Cardiac muscle cell (in vitro differentiated cells and primary cell): Measurements from ENCODE around the gene RPL13A. TPM values are rescaled to one million over a fixed set of nuclear protein-coding genes. Genes with fewer than 3 reads are reported as not detected.
A peak's percentile ranks its signal among the peaks of the same experiment; 100 is the strongest.

ENCODE experiments used
- DNase-seq, 2 donors: peaks; one replicate each; pipeline versions ENCODE4 v3.0.0 to v3.0.0-alpha.2; 2010 to 2017; ENCODE audit warnings: low read depth in 1 of 2, low spot score in 1 of 2
- H3K27ac ChIP-seq: fragments of 200-600 bp; sonication (generic); 2 replicates; pipeline ENCODE4 v1.5.1; 2016
- H3K27me3 ChIP-seq: fragments of 200-600 bp; sonication (generic); 2 replicates; pipeline ENCODE4 v1.6.0; 2016; ENCODE audit warnings: control low read depth
- H3K36me3 ChIP-seq: fragments of 200-600 bp; sonication (generic); 2 replicates; pipeline ENCODE4 v1.5.1; 2016; ENCODE audit warnings: control low read depth
- H3K4me1 ChIP-seq: fragments of 200-600 bp; sonication (generic); 2 replicates; pipeline ENCODE4 v1.8.1; 2017; ENCODE audit warnings: low read depth, mild to moderate bottlenecking, mixed run types
- H3K4me3 ChIP-seq: fragments of 200-600 bp; sonication (generic); 2 replicates; pipeline ENCODE4 v1.5.1; 2016; ENCODE audit warnings: mild to moderate bottlenecking
- H3K9me3 ChIP-seq: fragments of 200-600 bp; sonication (generic); 2 replicates; pipeline ENCODE4 v1.5.1; 2017; ENCODE audit warnings: low read depth, mild to moderate bottlenecking, control low read depth
- CTCF ChIP-seq: IDR thresholded peaks from 2 replicates; pipeline ENCODE4 v1.5.1; 2012; ENCODE audit warnings: low read depth, mild to moderate bottlenecking, low read length
- polyA plus RNA-seq: library from polyadenylated mRNA; unstranded; fragments of >200 nt; fragmentation: Nextera tagmentation; extraction: Ambion mirVana; gene quantifications from 2 replicates; pipeline ENCODE4 v1.2.1, GENCODE V29; 2016
- total RNA-seq: library from RNA; depleted of rRNA; stranded (reverse); fragments of >200 nt; gene quantifications from 2 replicates; pipeline ENCODE4 v1.2.3, GENCODE V29; 2016

RPL13A gene
- total and polyA plus RNA-seq, 2 experiments from 2014 or later, result 752 to 2,232 TPM

- TF ChIP-seq CTCF, result no peak
- Histone ChIP-seq H3K27ac (peak overlapping the region; percentile 96), H3K9me3 (no peaks in the 10 kb centered on the region), H3K36me3 (peaks cover 33% of the 10 kb centered on the region), H3K27me3 (no peaks in the 10 kb centered on the region), H3K4me1 (peaks cover 10% of the 10 kb centered on the region), H3K4me3 (peak overlapping the region; percentile 98)
- peak; percentile 63 for DNase-seq
Measured at GRCh38 chr19:49497047-49497788, 9.8 kb downstream of the RPL13A start.

DNA sequence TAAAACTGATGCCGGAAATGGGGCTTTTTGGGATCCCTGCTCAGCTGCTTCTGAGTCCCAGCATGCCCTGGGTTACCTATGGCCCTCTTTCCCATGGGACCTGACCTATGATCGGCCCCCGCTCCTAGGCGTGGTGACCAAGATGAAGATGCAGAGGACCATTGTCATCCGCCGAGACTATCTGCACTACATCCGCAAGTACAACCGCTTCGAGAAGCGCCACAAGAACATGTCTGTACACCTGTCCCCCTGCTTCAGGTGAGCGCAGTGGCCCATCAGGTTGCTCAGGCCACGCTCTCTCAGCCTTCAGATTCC lies 10.3 kb downstream of the RPL13A start:
- DNase-seq, result no peak
- Histone ChIP-seq H3K9me3 (no peaks in the 10 kb centered on the region), H3K36me3 (peaks cover 28% of the 10 kb centered on the region), H3K27ac (peak overlapping the region; percentile 7), H3K27me3 (no peaks in the 10 kb centered on the region), H3K4me3 (no peak overlapping the region), H3K4me1 (peaks cover 10% of the 10 kb centered on the region)
- TF ChIP-seq CTCF, result no peak

GRCh38 chr19:49498475-49498874 lies 11.1 kb downstream of the RPL13A start:
- no peak overlapping the region for H3K4me3 ChIP-seq
- H3K9me3 ChIP-seq, result no peaks in the 10 kb centered on the region
- H3K36me3 ChIP-seq, result peaks cover 24% of the 10 kb centered on the region
- no peaks in the 10 kb centered on the region for H3K27me3 ChIP-seq
- no peak for TF ChIP-seq CTCF
- DNase-seq, result no peak
- H3K4me1 ChIP-seq, result peaks cover 13% of the 10 kb centered on the region
- H3K27ac ChIP-seq, result peak overlapping the region; percentile 7

DNA sequence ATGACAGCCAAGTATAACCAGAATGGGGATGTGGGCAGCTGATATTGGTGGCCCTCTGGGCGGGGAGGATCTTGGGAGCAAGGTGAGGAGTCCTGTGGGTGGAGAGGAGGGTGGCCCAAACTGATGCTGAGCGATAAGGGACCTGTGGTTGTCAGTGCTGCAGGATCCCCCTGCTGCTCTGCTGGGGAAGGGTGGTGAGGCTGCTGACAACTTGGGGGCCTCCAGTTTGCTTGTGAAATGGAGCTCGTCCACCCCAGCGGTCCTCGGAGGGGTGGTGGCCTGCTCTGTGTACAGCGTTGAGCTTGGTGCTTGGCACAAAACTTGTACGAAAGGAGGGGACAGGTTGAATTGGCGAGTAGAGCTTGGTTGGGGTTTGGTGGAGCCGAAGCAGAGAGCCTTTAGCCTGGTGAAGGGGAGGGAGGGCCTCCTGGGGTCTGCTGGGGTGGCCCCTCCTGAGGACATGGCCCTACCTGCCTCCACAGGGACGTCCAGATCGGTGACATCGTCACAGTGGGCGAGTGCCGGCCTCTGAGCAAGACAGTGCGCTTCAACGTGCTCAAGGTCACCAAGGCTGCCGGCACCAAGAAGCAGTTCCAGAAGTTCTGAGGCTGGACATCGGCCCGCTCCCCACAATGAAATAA lies 11.7 kb downstream of the RPL13A start:
- H3K27ac ChIP-seq, result peak overlapping the region; percentile 39
- no peak for DNase-seq
- H3K4me3 ChIP-seq, result no peak overlapping the region
- no peak for TF ChIP-seq CTCF
- H3K9me3 ChIP-seq, result no peaks in the 10 kb centered on the region
- peaks cover 24% of the 10 kb centered on the region for H3K36me3 ChIP-seq
- no peaks in the 10 kb centered on the region for H3K27me3 ChIP-seq
- H3K4me1 ChIP-seq, result peaks cover 15% of the 10 kb centered on the region

DNA sequence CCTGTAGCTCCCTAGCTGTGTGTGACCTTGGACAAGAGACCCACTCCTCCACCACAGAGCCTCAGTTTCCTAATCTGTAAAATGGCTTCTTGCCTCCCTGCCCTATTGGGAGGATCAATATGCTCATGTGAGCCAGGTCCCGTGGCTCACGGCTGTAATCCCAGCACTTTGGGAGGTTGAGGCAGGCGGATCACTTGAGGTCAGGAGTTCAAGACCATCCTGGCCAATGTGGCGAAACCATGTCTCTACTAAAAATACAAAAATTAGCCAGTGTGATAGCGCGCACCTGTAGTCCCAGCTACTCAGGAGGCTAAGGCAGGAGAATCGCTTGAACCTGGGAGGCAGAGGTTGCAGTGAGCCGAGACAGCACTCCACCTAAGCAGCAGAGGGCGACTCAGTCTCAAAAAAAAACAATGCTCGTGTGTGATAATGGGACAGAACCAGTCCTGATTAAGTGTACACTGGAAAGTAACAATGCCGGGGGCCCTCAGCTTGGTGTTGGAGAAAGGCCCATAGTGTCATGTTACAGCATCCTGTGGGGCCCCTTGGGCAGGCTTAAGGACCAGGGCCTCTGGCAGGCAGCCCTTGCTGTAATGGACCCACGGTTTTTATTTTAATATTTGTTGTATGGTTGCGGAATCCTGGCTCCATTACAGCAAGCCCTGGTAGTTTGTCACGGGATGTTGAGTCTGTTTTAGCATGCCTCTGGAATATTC lies 15.6 kb downstream of the RPL13A start:
- Histone ChIP-seq H3K36me3 (peaks cover 15% of the 10 kb centered on the region), H3K4me1 (peaks cover 5% of the 10 kb centered on the region), H3K27ac (peak overlapping the region; percentile 57), H3K9me3 (no peaks in the 10 kb centered on the region), H3K4me3 (no peak overlapping the region), H3K27me3 (no peaks in the 10 kb centered on the region)
- DNase-seq, result peak; percentile 84 to 94
- TF ChIP-seq CTCF, result peak; percentile 69
